ENCODE data around the gene PAX5.
A peak's percentile ranks its signal among the peaks of the same experiment; 100 is the strongest.

- TF ChIP-seq CTCF (CRISPR knock-in tag; IDR thresholded peaks at IDR 0.05) (peak; percentile 48), FOXP4 (CRISPR knock-in tag; IDR thresholded peaks at IDR 0.05) (no peak)
Measured at GRCh38 chr9:36905101-36906066, 128.7 kb downstream of the PAX5 start.

Measured in HepG2 (cell line).